Neural cell (in vitro differentiated cells): ENCODE measurements around the gene CNTNAP2. TPM values are rescaled to one million over a fixed set of nuclear protein-coding genes. Genes with fewer than 3 reads are reported as not detected.

Experiments used
- H2AFZ ChIP-seq: fragments of 200-600, 300-800 bp; sonication (generic), shearing (Covaris generic); 2 replicates; pipeline ENCODE4 v1.6.0; 2014; ENCODE audit warnings: low read depth, mild to moderate bottlenecking, antibody characterized with exemption, low read length, moderate library complexity
- H3F3A ChIP-seq: fragments of 200-600 bp; shearing (Covaris generic); 2 replicates; pipeline ENCODE4 v1.6.1; 2016; ENCODE audit warnings: mild to moderate bottlenecking, moderate library complexity, mixed read lengths, antibody characterized with exemption, low read length; ENCODE audit not compliant: insufficient read depth, poor library complexity, severe bottlenecking
- H3K27ac ChIP-seq: fragments of 200-600, 300-800 bp; sonication (generic), shearing (Covaris generic); 2 replicates; pipeline ENCODE4 v1.5.1; 2014; ENCODE audit warnings: mild to moderate bottlenecking, low read length, moderate library complexity
- H3K27me3 ChIP-seq: fragments of 300-800, 200-600 bp; sonication (generic), shearing (Covaris generic); 2 replicates; pipeline ENCODE4 v1.6.0; 2014; ENCODE audit warnings: mild to moderate bottlenecking, low read depth, low read length, moderate library complexity; ENCODE audit not compliant: insufficient read depth
- H3K36me3 ChIP-seq: fragments of 300-800, 200-600 bp; sonication (generic), shearing (Covaris generic); 2 replicates; pipeline ENCODE4 v1.5.1; 2014; ENCODE audit warnings: mild to moderate bottlenecking, antibody characterized with exemption, low read length, moderate library complexity; ENCODE audit not compliant: insufficient read depth
- H3K4me2 ChIP-seq: fragments of 300-800, 200-600 bp; sonication (generic), shearing (Covaris generic); 2 replicates; pipeline ENCODE4 v1.6.0; 2014; ENCODE audit warnings: mild to moderate bottlenecking, low read length
- H3K4me3 ChIP-seq: fragments of 300-800, 200-600 bp; sonication (generic), shearing (Covaris generic); 2 replicates; pipeline ENCODE4 v1.5.1; 2014; ENCODE audit warnings: mild to moderate bottlenecking, low read length, moderate library complexity
- H3K79me2 ChIP-seq: fragments of 200-600 bp; shearing (Covaris generic); replicated peaks from 2 replicates; pipeline ENCODE4 v1.6.0; 2014; ENCODE audit warnings: mild to moderate bottlenecking, low read length, moderate library complexity; ENCODE audit not compliant: insufficient read depth
- H3K9ac ChIP-seq: fragments of 300-800, 200-600 bp; sonication (generic), shearing (Covaris generic); 2 replicates; pipeline ENCODE4 v1.6.1; 2016; ENCODE audit warnings: mild to moderate bottlenecking, low read length, mixed read lengths
- H3K9me2 ChIP-seq: fragments of 200-600 bp; shearing (Covaris generic); 2 replicates; pipeline ENCODE4 v1.6.1; 2016; ENCODE audit warnings: mild to moderate bottlenecking, low read length, mixed read lengths; ENCODE audit not compliant: insufficient read depth
- H3K9me3 ChIP-seq: fragments of 200-600, 300-800 bp; sonication (generic), shearing (Covaris generic); 2 replicates; pipeline ENCODE4 v1.6.1; 2016; ENCODE audit warnings: mild to moderate bottlenecking, mixed run types, low read length, moderate library complexity, mixed read lengths
- H4K20me1 ChIP-seq: fragments of 200-600 bp; shearing (Covaris generic); 2 replicates; pipeline ENCODE4 v1.6.1; 2016; ENCODE audit warnings: mild to moderate bottlenecking, mixed run types; ENCODE audit not compliant: insufficient read depth
- EP300 ChIP-seq: fragments of 450-650 bp; conservative IDR thresholded peaks from 2 replicates; pipeline ENCODE4 v1.6.1; 2014; ENCODE audit warnings: antibody characterized with exemption, mild to moderate bottlenecking, moderate library complexity; ENCODE audit not compliant: poor library complexity, severe bottlenecking
- EZH2 ChIP-seq: fragments of 200-600, 300-800 bp; shearing (Covaris generic), sonication (generic); IDR thresholded peaks from 2 replicates; pipeline ENCODE4 v1.6.1; 2014; ENCODE audit warnings: antibody characterized with exemption, low read length, borderline replicate concordance, mild to moderate bottlenecking; ENCODE audit not compliant: insufficient read depth, poor library complexity, severe bottlenecking
- MXI1 ChIP-seq: fragments of 450-650 bp; conservative IDR thresholded peaks from 2 replicates; pipeline ENCODE4 v1.6.1; 2014; ENCODE audit warnings: antibody characterized with exemption, mild to moderate bottlenecking; ENCODE audit not compliant: poor library complexity, severe bottlenecking
- POLR2AphosphoS5 ChIP-seq: IDR thresholded peaks from 2 replicates; pipeline ENCODE4 v1.6.1; 2012
- RAD21 ChIP-seq: fragments of 450-650 bp; conservative IDR thresholded peaks from 2 replicates; pipeline ENCODE4 v1.6.1; 2014; ENCODE audit warnings: antibody characterized with exemption, mild to moderate bottlenecking, moderate library complexity
- SMC3 ChIP-seq: fragments of 450-650 bp; conservative IDR thresholded peaks from 2 replicates; pipeline ENCODE4 v1.6.1; 2014; ENCODE audit warnings: antibody characterized with exemption, mild to moderate bottlenecking, moderate library complexity; ENCODE audit not compliant: poor library complexity
- TAF1 ChIP-seq: IDR thresholded peaks from 2 replicates; pipeline ENCODE4 v1.6.1; 2012; ENCODE audit warnings: low read depth
- polyA plus RNA-seq: library from polyadenylated mRNA; depleted of rRNA; stranded (reverse); fragments of >200 nt; gene quantifications from 2 replicates; pipeline ENCODE4 v1.2.3, GENCODE V29; 2014
- TF ChIP-seq, protein P1 (sequence below): fragments of 450-650 bp; IDR thresholded peaks from 2 replicates; pipeline ENCODE4 v1.5.1; 2014; ENCODE audit warnings: antibody characterized with exemption, mild to moderate bottlenecking, moderate library complexity; ENCODE audit not compliant: poor library complexity, severe bottlenecking
- TF ChIP-seq, protein P2 (sequence below): IDR thresholded peaks from 2 replicates; pipeline ENCODE4 v1.6.1; 2012; ENCODE audit warnings: borderline replicate concordance

Gene CNTNAP2
- polyA plus RNA-seq, 1 donor from 2014 or later, result 276 TPM

DNA sequence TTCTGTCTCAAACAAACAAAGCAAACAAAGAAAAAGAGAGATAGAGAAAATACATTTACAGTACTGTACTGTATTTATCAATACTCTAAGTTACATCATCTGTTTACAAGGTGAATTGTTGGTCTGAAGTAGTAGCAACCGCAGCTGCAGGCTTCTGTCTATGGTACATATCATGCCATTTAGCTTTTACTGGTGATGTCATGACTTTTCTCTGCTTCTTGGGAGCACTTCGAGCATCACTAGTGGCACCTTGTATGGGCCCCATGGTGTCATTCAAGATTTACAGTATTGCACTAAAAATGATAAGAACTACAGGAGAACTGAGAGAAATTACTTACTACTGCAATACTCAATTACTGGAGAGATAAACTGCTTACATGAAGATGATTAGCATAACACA is 826.9 kb downstream of the CNTNAP2 start:
- no peak overlapping the region for H3K27ac ChIP-seq
- TF ChIP-seq RAD21 (no peak), SMC3 (no peak), MXI1 (no peak), TAF1 (no peak), EP300 (no peak), EZH2 (no peak), POLR2AphosphoS5 (no peak)
- TF ChIP-seq, protein P1, sequence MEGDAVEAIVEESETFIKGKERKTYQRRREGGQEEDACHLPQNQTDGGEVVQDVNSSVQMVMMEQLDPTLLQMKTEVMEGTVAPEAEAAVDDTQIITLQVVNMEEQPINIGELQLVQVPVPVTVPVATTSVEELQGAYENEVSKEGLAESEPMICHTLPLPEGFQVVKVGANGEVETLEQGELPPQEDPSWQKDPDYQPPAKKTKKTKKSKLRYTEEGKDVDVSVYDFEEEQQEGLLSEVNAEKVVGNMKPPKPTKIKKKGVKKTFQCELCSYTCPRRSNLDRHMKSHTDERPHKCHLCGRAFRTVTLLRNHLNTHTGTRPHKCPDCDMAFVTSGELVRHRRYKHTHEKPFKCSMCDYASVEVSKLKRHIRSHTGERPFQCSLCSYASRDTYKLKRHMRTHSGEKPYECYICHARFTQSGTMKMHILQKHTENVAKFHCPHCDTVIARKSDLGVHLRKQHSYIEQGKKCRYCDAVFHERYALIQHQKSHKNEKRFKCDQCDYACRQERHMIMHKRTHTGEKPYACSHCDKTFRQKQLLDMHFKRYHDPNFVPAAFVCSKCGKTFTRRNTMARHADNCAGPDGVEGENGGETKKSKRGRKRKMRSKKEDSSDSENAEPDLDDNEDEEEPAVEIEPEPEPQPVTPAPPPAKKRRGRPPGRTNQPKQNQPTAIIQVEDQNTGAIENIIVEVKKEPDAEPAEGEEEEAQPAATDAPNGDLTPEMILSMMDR, result no peak
- TF ChIP-seq, protein P2, sequence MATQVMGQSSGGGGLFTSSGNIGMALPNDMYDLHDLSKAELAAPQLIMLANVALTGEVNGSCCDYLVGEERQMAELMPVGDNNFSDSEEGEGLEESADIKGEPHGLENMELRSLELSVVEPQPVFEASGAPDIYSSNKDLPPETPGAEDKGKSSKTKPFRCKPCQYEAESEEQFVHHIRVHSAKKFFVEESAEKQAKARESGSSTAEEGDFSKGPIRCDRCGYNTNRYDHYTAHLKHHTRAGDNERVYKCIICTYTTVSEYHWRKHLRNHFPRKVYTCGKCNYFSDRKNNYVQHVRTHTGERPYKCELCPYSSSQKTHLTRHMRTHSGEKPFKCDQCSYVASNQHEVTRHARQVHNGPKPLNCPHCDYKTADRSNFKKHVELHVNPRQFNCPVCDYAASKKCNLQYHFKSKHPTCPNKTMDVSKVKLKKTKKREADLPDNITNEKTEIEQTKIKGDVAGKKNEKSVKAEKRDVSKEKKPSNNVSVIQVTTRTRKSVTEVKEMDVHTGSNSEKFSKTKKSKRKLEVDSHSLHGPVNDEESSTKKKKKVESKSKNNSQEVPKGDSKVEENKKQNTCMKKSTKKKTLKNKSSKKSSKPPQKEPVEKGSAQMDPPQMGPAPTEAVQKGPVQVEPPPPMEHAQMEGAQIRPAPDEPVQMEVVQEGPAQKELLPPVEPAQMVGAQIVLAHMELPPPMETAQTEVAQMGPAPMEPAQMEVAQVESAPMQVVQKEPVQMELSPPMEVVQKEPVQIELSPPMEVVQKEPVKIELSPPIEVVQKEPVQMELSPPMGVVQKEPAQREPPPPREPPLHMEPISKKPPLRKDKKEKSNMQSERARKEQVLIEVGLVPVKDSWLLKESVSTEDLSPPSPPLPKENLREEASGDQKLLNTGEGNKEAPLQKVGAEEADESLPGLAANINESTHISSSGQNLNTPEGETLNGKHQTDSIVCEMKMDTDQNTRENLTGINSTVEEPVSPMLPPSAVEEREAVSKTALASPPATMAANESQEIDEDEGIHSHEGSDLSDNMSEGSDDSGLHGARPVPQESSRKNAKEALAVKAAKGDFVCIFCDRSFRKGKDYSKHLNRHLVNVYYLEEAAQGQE, result no peak
- H3K27me3 ChIP-seq, result no peaks in the 10 kb centered on the region
- no peak overlapping the region for H2AFZ ChIP-seq
- H4K20me1 ChIP-seq, result no peaks in the 10 kb centered on the region
- H3K9me2 ChIP-seq, result no peaks in the 10 kb centered on the region
- no peaks in the 10 kb centered on the region for H3K9me3 ChIP-seq
- no peak overlapping the region for H3K4me3 ChIP-seq
- H3F3A ChIP-seq, result no peaks in the 10 kb centered on the region
- H3K36me3 ChIP-seq, result no peaks in the 10 kb centered on the region
- no peaks in the 10 kb centered on the region for H3K79me2 ChIP-seq
- H3K4me2 ChIP-seq, result no peak overlapping the region
- no peak overlapping the region for H3K9ac ChIP-seq

DNA sequence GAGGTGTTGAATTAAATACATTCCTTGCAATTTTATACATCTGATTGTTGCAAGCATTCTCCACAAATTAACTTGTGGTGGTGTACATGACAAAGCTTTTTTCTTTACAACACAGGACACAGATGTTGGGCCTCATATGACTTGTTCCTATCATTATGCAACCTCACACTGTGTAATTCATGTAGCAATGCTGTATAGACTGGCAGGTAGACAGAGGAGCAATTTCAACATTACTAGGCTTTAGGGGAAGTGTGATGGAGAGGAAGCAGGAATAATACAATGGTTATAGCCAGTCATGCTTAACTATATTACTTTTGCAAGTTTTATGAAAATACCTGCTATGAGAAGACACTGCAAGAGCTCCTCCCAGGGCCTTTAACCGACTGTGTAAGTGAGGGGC is 832.1 kb downstream of the CNTNAP2 start:
- Histone ChIP-seq H3K9ac (no peak overlapping the region), H3K9me2 (no peaks in the 10 kb centered on the region), H3K36me3 (no peaks in the 10 kb centered on the region), H2AFZ (no peak overlapping the region), H3K4me2 (no peak overlapping the region), H3F3A (no peaks in the 10 kb centered on the region), H3K9me3 (no peaks in the 10 kb centered on the region), H3K4me3 (no peak overlapping the region), H4K20me1 (no peaks in the 10 kb centered on the region), H3K27ac (no peak overlapping the region), H3K79me2 (no peaks in the 10 kb centered on the region), H3K27me3 (no peaks in the 10 kb centered on the region)
- TF ChIP-seq EP300, result peak; percentile 51
- TF ChIP-seq EZH2, result no peak
- TF ChIP-seq POLR2AphosphoS5, result peak; percentile 78
- TF ChIP-seq SMC3, result no peak
- no peak for TF ChIP-seq TAF1
- TF ChIP-seq, protein P2, result no peak
- no peak for TF ChIP-seq RAD21
- no peak for TF ChIP-seq MXI1
- TF ChIP-seq, protein P1, result no peak
